Endothelial cell of umbilical vein (primary cell): Measurements from ENCODE around the gene MICAL3. TPM values are rescaled to one million over a fixed set of nuclear protein-coding genes. Genes with fewer than 3 reads are reported as not detected.

Experiments used
- BruUV-seq: library from RNA; stranded (reverse); fragments of 400-500 nt; replicated peaks from 2 replicates; lab custom pipeline; 2021; lab: Mats Ljungman, UMichigan
- CTCF ChIA-PET: fragments of 300-600, 350-600 bp; sonication (Branson Sonifier 250); formaldehyde crosslinking; loops from one replicate; lab custom pipeline; 2021; ENCODE audit warnings: antibody characterized with exemption, inconsistent platforms; lab: Charles Lee
- POLR2A ChIA-PET: fragments of 300-600, 350-600 bp; sonication (Branson Sonifier 250); formaldehyde crosslinking; loops from one replicate; lab custom pipeline; 2021; ENCODE audit warnings: antibody characterized with exemption, inconsistent platforms; lab: Charles Lee
- DNase-seq: peaks from one replicate; pipeline ENCODE4 v3.0.0-alpha.2; 2011; ENCODE audit warnings: low read depth, low spot score
- FAIRE-seq: peaks from 2 replicates; lab custom pipeline; 2011; peaks lifted over from hg19 to GRCh38; lab: Jason Lieb, UNC
- H2AFZ ChIP-seq: 2 replicates; pipeline ENCODE4 v1.6.0; 2012; ENCODE audit warnings: low read depth, low read length, control low read depth, inconsistent platforms
- H3K27ac ChIP-seq: 2 replicates; pipeline ENCODE4 v1.5.1; 2011; ENCODE audit warnings: low read depth, mild to moderate bottlenecking, control low read depth, low read length, moderate library complexity; ENCODE audit not compliant: insufficient read depth
- H3K27me3 ChIP-seq, 2 experiments: 2 replicates each; pipeline versions ENCODE4 v1.6.0 to v1.6.1; 2011; ENCODE audit warnings: low read length in 2 of 2, mixed read lengths in 1 of 2; ENCODE audit not compliant: control insufficient read depth in 2 of 2, insufficient read depth in 2 of 2
- H3K36me3 ChIP-seq, 2 experiments: 2 replicates in 1 of 2; 3 replicates in 1 of 2; pipeline ENCODE4 v1.5.1; 2011; ENCODE audit warnings: low read length in 2 of 2, mild to moderate bottlenecking in 1 of 2, moderate library complexity in 1 of 2; ENCODE audit not compliant: control insufficient read depth in 2 of 2, insufficient read depth in 2 of 2; ENCODE audit errors: extremely low read depth in 1 of 2
- H3K4me1 ChIP-seq: 3 replicates; pipeline ENCODE4 v1.5.1; 2011; ENCODE audit warnings: mild to moderate bottlenecking, low read length; ENCODE audit not compliant: control insufficient read depth, insufficient read depth; ENCODE audit errors: extremely low read depth
- H3K4me2 ChIP-seq: 2 replicates; pipeline ENCODE4 v1.6.1; 2011; ENCODE audit warnings: low read length, control low read depth, mixed read lengths; ENCODE audit not compliant: insufficient read depth
- H3K4me3 ChIP-seq, 3 experiments: fragments of 200-600 bp in 1 of 3; sonication (generic), shearing (Covaris generic) in 1 of 3; replicated peaks in 1 of 3; 2 replicates each; pipeline ENCODE4 v1.5.1; 2011 to 2016; ENCODE audit warnings: control low read depth in 3 of 3, low read length in 3 of 3, mild to moderate bottlenecking in 2 of 3, inconsistent platforms in 1 of 3, low read depth in 1 of 3, moderate library complexity in 1 of 3; ENCODE audit not compliant: insufficient read depth in 1 of 3
- H3K79me2 ChIP-seq: 2 replicates; pipeline ENCODE4 v1.6.0; 2012; ENCODE audit warnings: low read length, inconsistent platforms; ENCODE audit not compliant: control insufficient read depth, insufficient read depth
- H3K9ac ChIP-seq: replicated peaks from 2 replicates; pipeline ENCODE3; 2011; ENCODE audit warnings: low read length, control low read depth; ENCODE audit not compliant: insufficient read depth; ENCODE audit errors: extremely low read depth
- H3K9me1 ChIP-seq: replicated peaks from 3 replicates; pipeline ENCODE4 v1.6.0; 2011; ENCODE audit warnings: mild to moderate bottlenecking, low read length; ENCODE audit not compliant: control insufficient read depth, insufficient read depth; ENCODE audit errors: extremely low read depth
- H3K9me3 ChIP-seq: replicated peaks from 2 replicates; pipeline ENCODE4 v1.5.1; 2012; ENCODE audit warnings: low read length, inconsistent platforms; ENCODE audit not compliant: control insufficient read depth, insufficient read depth
- H4K20me1 ChIP-seq: replicated peaks from 2 replicates; pipeline ENCODE3; 2011; ENCODE audit warnings: mild to moderate bottlenecking, low read length; ENCODE audit not compliant: control insufficient read depth, insufficient read depth; ENCODE audit errors: extremely low read depth
- EZH2 ChIP-seq: IDR thresholded peaks from 2 replicates; pipeline ENCODE4 v1.6.1; 2012; ENCODE audit warnings: borderline replicate concordance, low read depth, mild to moderate bottlenecking, moderate library complexity, low read length, inconsistent platforms; ENCODE audit not compliant: severe bottlenecking
- FOS ChIP-seq: IDR thresholded peaks from 2 replicates; pipeline ENCODE4 v1.6.1; 2011; ENCODE audit warnings: mild to moderate bottlenecking, low read length, moderate library complexity, borderline replicate concordance; ENCODE audit not compliant: insufficient read depth
- GATA2 ChIP-seq: IDR thresholded peaks from 2 replicates; pipeline ENCODE4 v1.7.0; 2011; ENCODE audit warnings: low read depth, mild to moderate bottlenecking, moderate library complexity, mixed read lengths, low read length; ENCODE audit not compliant: insufficient read length, insufficient read depth
- JUN ChIP-seq: IDR thresholded peaks from 2 replicates; pipeline ENCODE4 v1.6.1; 2011; ENCODE audit warnings: borderline replicate concordance, low read depth; ENCODE audit not compliant: insufficient read length, insufficient read depth
- MYC ChIP-seq: IDR thresholded peaks from one replicate; pipeline ENCODE4 v1.6.1; 2011; ENCODE audit warnings: mild to moderate bottlenecking, low read depth, low read length
- POLR2A ChIP-seq: IDR thresholded peaks from 2 replicates; pipeline ENCODE4 v1.6.1; 2012; ENCODE audit warnings: low read depth, mild to moderate bottlenecking, control low read depth, low read length
- POLR2AphosphoS5 ChIP-seq: IDR thresholded peaks from 2 replicates; pipeline ENCODE4 v1.6.1; 2012; ENCODE audit warnings: low read depth, mild to moderate bottlenecking, control low read depth, low read length, moderate library complexity; ENCODE audit not compliant: insufficient read depth
- dilution Hi-C: fragments of 300-500 bp; cut with MboI; formaldehyde crosslinking; loops from one replicate; pipeline ENCODE4 v1.15.0; 2019; ENCODE audit warnings: low sequenced_read_pairs; ENCODE audit not compliant: extremely low pct_ligation_motif_present
- intact Hi-C: fragments of 100-400 bp; cut with micrococcal nuclease; formaldehyde crosslinking; loops from one replicate; pipeline ENCODE4 v1.10.0; 2022
- polyA plus RNA-seq, 4 experiments: library from polyadenylated mRNA; depleted of rRNA in 3 of 4; stranded (reverse) in 3 of 4; unstranded in 1 of 4; fragments of >200 nt; gene quantifications; 2 replicates each; pipeline versions ENCODE4 v1.2.1 to v1.2.3, GENCODE V29; 2011 to 2012; ENCODE audit warnings: missing spikeins in 1 of 4
- total RNA-seq: library from RNA; stranded (reverse); gene quantifications from 2 replicates; pipeline ENCODE4 v1.2.3, GENCODE V29; 2021
- TF ChIP-seq, protein P1 (sequence below), 2 donors: IDR thresholded peaks; 1 replicate in 1 of 2; 2 replicates in 1 of 2; pipeline ENCODE4 v1.5.1; 2011; ENCODE audit warnings: low read length in 2 of 2, mild to moderate bottlenecking in 2 of 2, moderate library complexity in 2 of 2, control low read depth in 1 of 2, inconsistent platforms in 1 of 2, low read depth in 1 of 2; ENCODE audit not compliant: insufficient read depth in 1 of 2; ENCODE audit errors: extremely low read depth in 1 of 2
- TF ChIP-seq, protein P2 (sequence below): IDR thresholded peaks from 2 replicates; pipeline ENCODE4 v1.6.1; 2011; ENCODE audit not compliant: insufficient read depth, insufficient read length

The MICAL3 gene
- total and polyA plus RNA-seq, 2 donors (not counting 3 experiments of a cell fraction or from before 2014, with no cell fraction given) = 14.5 to 63.7 TPM

DNA sequence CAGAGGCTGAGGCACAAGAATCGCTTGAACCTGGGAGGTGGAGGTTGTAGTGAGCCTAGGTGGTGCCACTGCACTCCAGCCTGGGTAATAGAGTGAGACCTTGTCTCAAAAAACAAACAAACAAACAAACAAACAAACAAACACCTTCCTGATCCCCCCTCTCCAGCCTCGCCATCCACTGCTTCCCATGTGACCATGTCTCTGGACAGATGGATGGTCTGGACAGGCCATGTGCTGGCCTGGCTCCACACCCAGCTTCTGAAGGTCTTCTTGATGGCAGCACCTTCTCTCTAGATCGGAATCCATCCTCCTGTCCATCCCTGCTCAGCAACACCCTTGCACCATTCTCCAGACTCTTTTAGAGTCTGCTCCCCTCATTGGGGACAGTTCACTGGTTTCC is 42.8 kb upstream of the MICAL3 start:
- FAIRE-seq = no peak
- CTCF ChIA-PET = no interaction called here
- dilution Hi-C loops = no loop called here

DNA sequence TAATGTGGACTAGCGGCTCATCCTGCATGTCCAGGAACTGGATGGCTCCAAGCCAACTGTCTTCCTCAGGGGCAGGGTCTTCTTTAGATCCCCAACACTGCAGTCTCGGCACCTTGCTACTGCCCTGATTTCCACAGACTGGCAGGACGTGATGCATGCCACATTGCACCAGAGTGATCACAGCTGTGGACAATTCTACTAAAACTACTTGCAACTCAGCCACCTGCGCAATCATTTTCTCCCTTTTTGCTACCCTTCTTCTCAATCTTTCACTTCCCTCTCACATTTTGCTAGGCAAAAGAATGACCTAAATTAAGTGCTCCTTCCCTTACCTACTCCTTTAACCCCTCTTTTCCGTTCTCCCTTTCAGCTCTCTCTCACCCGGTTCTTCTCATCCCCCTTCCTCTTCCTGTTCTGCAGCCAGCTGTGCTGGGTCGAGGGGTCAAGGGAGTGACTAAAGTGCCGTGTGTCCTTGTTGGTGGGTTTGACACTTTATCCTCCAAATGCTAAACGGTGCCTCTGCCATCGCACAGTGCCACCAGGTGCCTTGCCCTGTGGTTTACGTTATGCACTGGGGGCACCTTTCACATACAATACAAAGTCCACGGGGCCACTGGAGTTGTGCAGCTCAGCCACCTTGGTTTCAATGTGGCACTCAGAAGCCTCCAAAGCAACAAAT is 42.0 kb upstream of the MICAL3 start:
- intact Hi-C loops (no loop called here), dilution Hi-C loops (no loop called here)
- CTCF ChIA-PET = interaction anchor here (1.2 to 2.1 kb wide), 3 partner anchors 10 to 236 kb away, joined by 3 to 9 read pairs (median 8); partner anchors contain the start of gene PEX26
- Histone ChIP-seq H3K4me1 (no peaks in the 10 kb centered on the region), H3K9me3 (no peaks in the 10 kb centered on the region), H3K4me3 (no peak overlapping the region), H3K9me1 (no peaks in the 10 kb centered on the region), H3K36me3 (no peaks in the 10 kb centered on the region), H3K27ac (no peak overlapping the region), H3K27me3 (peaks cover 21 to 31% of the 10 kb centered on the region in 2 experiments), H2AFZ (no peak overlapping the region), H3K79me2 (no peaks in the 10 kb centered on the region), H4K20me1 (no peaks in the 10 kb centered on the region), H3K4me2 (no peak overlapping the region), H3K9ac (no peak overlapping the region)
- TF ChIP-seq GATA2 = no peak
- no peak for TF ChIP-seq EZH2
- TF ChIP-seq POLR2A = no peak
- TF ChIP-seq FOS = no peak
- TF ChIP-seq JUN = no peak
- TF ChIP-seq, protein P1, sequence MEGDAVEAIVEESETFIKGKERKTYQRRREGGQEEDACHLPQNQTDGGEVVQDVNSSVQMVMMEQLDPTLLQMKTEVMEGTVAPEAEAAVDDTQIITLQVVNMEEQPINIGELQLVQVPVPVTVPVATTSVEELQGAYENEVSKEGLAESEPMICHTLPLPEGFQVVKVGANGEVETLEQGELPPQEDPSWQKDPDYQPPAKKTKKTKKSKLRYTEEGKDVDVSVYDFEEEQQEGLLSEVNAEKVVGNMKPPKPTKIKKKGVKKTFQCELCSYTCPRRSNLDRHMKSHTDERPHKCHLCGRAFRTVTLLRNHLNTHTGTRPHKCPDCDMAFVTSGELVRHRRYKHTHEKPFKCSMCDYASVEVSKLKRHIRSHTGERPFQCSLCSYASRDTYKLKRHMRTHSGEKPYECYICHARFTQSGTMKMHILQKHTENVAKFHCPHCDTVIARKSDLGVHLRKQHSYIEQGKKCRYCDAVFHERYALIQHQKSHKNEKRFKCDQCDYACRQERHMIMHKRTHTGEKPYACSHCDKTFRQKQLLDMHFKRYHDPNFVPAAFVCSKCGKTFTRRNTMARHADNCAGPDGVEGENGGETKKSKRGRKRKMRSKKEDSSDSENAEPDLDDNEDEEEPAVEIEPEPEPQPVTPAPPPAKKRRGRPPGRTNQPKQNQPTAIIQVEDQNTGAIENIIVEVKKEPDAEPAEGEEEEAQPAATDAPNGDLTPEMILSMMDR (IDR thresholded peaks at IDR 0.05; ENCODE audit: extremely low read depth in 1 of 2, insufficient read depth in 1 of 2, low read depth in 1 of 2, low read length in 2 of 2) = no peak
- TF ChIP-seq, protein P2, sequence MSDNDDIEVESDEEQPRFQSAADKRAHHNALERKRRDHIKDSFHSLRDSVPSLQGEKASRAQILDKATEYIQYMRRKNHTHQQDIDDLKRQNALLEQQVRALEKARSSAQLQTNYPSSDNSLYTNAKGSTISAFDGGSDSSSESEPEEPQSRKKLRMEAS = no peak
- FAIRE-seq (no peak), DNase-seq (no peak)
- POLR2A ChIA-PET = no interaction called here
- BruUV-seq = no TSS peak

More for the DNA sequence above, 42.8 kb upstream of the MICAL3 start:
- Histone ChIP-seq H3K9me1 (no peaks in the 10 kb centered on the region), H3K27ac (no peak overlapping the region), H4K20me1 (no peaks in the 10 kb centered on the region), H3K9ac (no peak overlapping the region), H3K4me1 (no peaks in the 10 kb centered on the region), H3K36me3 (no peaks in the 10 kb centered on the region), H3K9me3 (no peaks in the 10 kb centered on the region), H3K79me2 (no peaks in the 10 kb centered on the region), H3K27me3 (peaks cover 21 to 31% of the 10 kb centered on the region in 2 experiments), H3K4me2 (no peak overlapping the region), H3K4me3 (no peak overlapping the region), H2AFZ (no peak overlapping the region)
- intact Hi-C loops = no loop called here
- POLR2A ChIA-PET = no interaction called here
- no peak for DNase-seq
- TF ChIP-seq JUN (no peak), GATA2 (no peak), POLR2A (no peak), FOS (no peak), MYC (no peak), POLR2AphosphoS5 (no peak)
- BruUV-seq = no TSS peak
